NT2/D1 (cell line): ENCODE measurements around the gene HS2ST1.

Experiments
- DNase-seq: peaks from one replicate; pipeline ENCODE4 v3.0.0-alpha.2; 2011; ENCODE audit warnings: low read depth, low spot score
- H3K27me3 ChIP-seq: 2 replicates; pipeline ENCODE4 v1.6.0; 2011; ENCODE audit warnings: mild to moderate bottlenecking; ENCODE audit not compliant: insufficient read length, insufficient read depth
- H3K36me3 ChIP-seq: 2 replicates; pipeline ENCODE4 v1.6.1; 2011; ENCODE audit warnings: mild to moderate bottlenecking, low read length, mixed read lengths; ENCODE audit not compliant: insufficient read depth, insufficient read length
- H3K4me1 ChIP-seq: 2 replicates; pipeline ENCODE4 v1.5.1; 2011; ENCODE audit not compliant: insufficient read depth, insufficient read length
- H3K4me3 ChIP-seq: 2 replicates; pipeline ENCODE4 v1.5.1; 2011; ENCODE audit warnings: low read depth; ENCODE audit not compliant: insufficient read length
- H3K9ac ChIP-seq: 2 replicates; pipeline ENCODE4 v1.6.0; 2011; ENCODE audit warnings: low read depth; ENCODE audit not compliant: insufficient read length
- H3K9me3 ChIP-seq: 2 replicates; pipeline ENCODE4 v1.5.1; 2011; ENCODE audit warnings: mild to moderate bottlenecking, low read length; ENCODE audit not compliant: insufficient read depth
- SUZ12 ChIP-seq: IDR thresholded peaks from 2 replicates; pipeline ENCODE4 v1.6.1; 2011; ENCODE audit not compliant: insufficient read length, insufficient read depth; ENCODE audit errors: extremely low read depth
- YY1 ChIP-seq: IDR thresholded peaks from 2 replicates; pipeline ENCODE4 v1.6.1; 2011; ENCODE audit not compliant: insufficient read length, insufficient read depth
- ZNF274 ChIP-seq: IDR thresholded peaks from 2 replicates; pipeline ENCODE4 v1.6.1; 2011; ENCODE audit warnings: mild to moderate bottlenecking, low read depth, low read length

Gene HS2ST1

DNA sequence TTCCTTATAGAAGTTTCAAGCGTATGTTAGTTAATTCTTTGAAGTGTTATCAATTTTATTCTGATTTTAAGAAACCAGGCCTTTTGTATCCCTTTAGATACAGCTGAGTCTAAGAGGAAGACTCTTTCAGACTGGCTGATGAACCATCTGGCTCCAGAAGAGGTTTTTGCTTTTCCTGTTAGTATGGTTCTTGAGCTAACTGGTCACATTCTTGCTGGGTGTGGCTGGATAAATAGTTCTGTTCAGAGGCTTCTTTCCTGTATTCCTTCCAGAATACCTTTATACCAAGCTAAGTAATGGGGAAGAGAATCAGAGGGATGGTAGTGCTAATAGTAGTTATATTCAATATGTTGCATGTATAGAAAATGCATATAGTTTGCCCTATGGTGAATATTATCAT lies 12.4 kb downstream of the HS2ST1 start:
- Histone ChIP-seq H3K27me3 (no peaks in the 10 kb centered on the region), H3K4me3 (no peak overlapping the region), H3K4me1 (no peaks in the 10 kb centered on the region), H3K36me3 (no peaks in the 10 kb centered on the region), H3K9me3 (peaks cover 34% of the 10 kb centered on the region), H3K9ac (no peak overlapping the region)
- no peak for DNase-seq
- TF ChIP-seq YY1 (no peak), ZNF274 (no peak), SUZ12 (no peak)

- H3K9ac ChIP-seq = no peak overlapping the region
- no peaks in the 10 kb centered on the region for H3K27me3 ChIP-seq
- DNase-seq = no peak
- H3K36me3 ChIP-seq = no peaks in the 10 kb centered on the region
- H3K4me1 ChIP-seq = no peaks in the 10 kb centered on the region
- TF ChIP-seq YY1 (no peak), SUZ12 (no peak), ZNF274 (no peak)
- peaks cover 21% of the 10 kb centered on the region; the same call in 1 of the 2 replicates for H3K9me3 ChIP-seq
- H3K4me3 ChIP-seq = no peak overlapping the region
These were observed 14.4 kb downstream of the HS2ST1 start for GRCh38 chr1:86928819-86929218.

DNA sequence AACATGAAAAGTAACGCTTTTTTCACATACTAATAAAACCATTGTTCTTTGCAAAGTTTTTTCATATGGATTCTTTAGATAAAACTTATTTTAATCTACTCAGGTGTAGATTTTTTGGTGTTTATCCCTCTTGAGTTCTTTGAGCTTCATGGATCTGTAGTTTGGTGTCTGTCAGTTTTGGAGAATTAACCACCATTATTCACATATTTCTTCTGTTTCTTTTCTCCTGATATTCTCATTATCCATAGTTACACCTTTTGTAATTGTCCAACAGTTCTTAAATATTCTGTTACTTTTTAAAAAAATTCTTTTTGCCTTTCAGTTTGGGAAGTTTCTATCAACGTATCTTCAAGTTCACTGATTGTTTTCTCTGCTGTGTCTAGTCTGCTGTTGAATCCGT lies 18.6 kb downstream of the HS2ST1 start:
- Histone ChIP-seq H3K4me1 (no peaks in the 10 kb centered on the region), H3K4me3 (no peak overlapping the region), H3K36me3 (no peaks in the 10 kb centered on the region), H3K9me3 (no peaks in the 10 kb centered on the region), H3K9ac (no peak overlapping the region), H3K27me3 (no peaks in the 10 kb centered on the region)
- TF ChIP-seq SUZ12 = no peak
- TF ChIP-seq ZNF274 = no peak
- TF ChIP-seq YY1 = no peak
- DNase-seq = no peak

- H3K36me3 ChIP-seq = no peaks in the 10 kb centered on the region
- no peaks in the 10 kb centered on the region for H3K9me3 ChIP-seq
- peak overlapping the region; percentile 5 for H3K9ac ChIP-seq
- no peaks in the 10 kb centered on the region for H3K4me1 ChIP-seq
- no peak overlapping the region for H3K4me3 ChIP-seq
- H3K27me3 ChIP-seq = no peaks in the 10 kb centered on the region
- DNase-seq = peak; percentile 43
- TF ChIP-seq YY1 (no peak), SUZ12 (no peak), ZNF274 (no peak)
These were observed 19.3 kb downstream of the HS2ST1 start for GRCh38 chr1:86933562-86934377.

- Histone ChIP-seq H3K9ac (no peak overlapping the region), H3K4me1 (no peaks in the 10 kb centered on the region), H3K4me3 (no peak overlapping the region), H3K36me3 (no peaks in the 10 kb centered on the region), H3K27me3 (no peaks in the 10 kb centered on the region), H3K9me3 (no peaks in the 10 kb centered on the region)
- TF ChIP-seq YY1 (no peak), SUZ12 (no peak), ZNF274 (no peak)
- DNase-seq = no peak
These were observed 24.0 kb downstream of the HS2ST1 start for GRCh38 chr1:86938450-86938849.

DNA sequence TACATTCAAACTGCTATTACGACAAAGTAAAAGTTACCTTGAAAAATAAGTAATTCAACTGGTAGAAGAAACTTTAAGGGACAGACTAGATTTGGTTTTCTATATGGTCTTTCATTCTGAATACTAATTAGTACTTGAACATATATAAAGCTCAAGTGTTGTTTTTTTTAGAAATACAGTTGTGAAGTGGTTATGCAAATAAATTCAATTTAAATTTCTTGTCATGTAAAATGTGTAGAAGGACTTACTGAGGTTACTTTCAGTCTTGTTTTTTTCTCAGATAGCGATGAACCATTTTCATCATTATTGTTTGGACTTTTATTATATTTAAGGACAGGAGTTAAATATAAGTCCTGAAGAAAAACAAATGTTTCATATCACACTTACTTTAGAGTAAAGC lies 24.4 kb downstream of the HS2ST1 start:
- H3K27me3 ChIP-seq = no peaks in the 10 kb centered on the region
- TF ChIP-seq YY1 (no peak), ZNF274 (no peak), SUZ12 (no peak)
- no peak overlapping the region for H3K4me3 ChIP-seq

DNA sequence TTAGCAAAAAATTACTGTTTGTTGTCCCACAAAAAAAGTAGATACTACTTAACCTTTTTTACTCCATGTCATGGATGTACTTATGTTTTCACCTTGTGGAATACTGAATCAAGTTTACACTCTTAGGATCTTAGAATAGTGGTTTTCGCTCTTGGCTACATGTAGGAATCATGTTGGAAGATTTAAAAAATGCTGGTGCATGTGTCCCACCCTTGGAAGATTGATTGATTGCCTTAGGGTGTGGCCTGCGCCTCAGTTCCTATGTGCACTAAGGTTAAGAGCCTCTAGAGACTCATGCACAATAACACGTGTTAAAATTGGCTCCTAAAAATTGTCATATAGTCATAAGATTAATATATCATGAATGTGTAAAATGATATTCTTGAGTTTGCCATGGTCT lies 25.0 kb downstream of the HS2ST1 start:
- TF ChIP-seq SUZ12 = no peak
- TF ChIP-seq YY1 = no peak
- TF ChIP-seq ZNF274 = no peak
- H3K9me3 ChIP-seq = no peaks in the 10 kb centered on the region
- no peaks in the 10 kb centered on the region for H3K4me1 ChIP-seq

More for the DNA sequence above, 24.4 kb downstream of the HS2ST1 start:
- no peaks in the 10 kb centered on the region for H3K36me3 ChIP-seq
- no peaks in the 10 kb centered on the region for H3K4me1 ChIP-seq
- DNase-seq = no peak
- no peak overlapping the region for H3K9ac ChIP-seq
- no peaks in the 10 kb centered on the region for H3K9me3 ChIP-seq

More for the DNA sequence above, 25.0 kb downstream of the HS2ST1 start:
- no peak for DNase-seq
- no peak overlapping the region for H3K9ac ChIP-seq
- H3K27me3 ChIP-seq = no peaks in the 10 kb centered on the region
- no peak overlapping the region for H3K4me3 ChIP-seq
- no peaks in the 10 kb centered on the region for H3K36me3 ChIP-seq
